ENCODE data around the gene FRMD5. TPM values are rescaled to one million over a fixed set of nuclear protein-coding genes. Genes with fewer than 3 reads are reported as not detected.
A peak's percentile ranks its signal among the peaks of the same experiment; 100 is the strongest.

Gene FRMD5
- polyA plus RNA-seq, 1 donor (not counting 4 experiments of a cell fraction or from before 2014, with no cell fraction given), result 7.3 TPM

GRCh38 chr15:44130778-44131177 lies 64.3 kb downstream of the FRMD5 start:
- DNase-seq (ENCODE audit: low read depth, low spot score), result no peak
- no peak overlapping the region for H3K9ac ChIP-seq (ENCODE audit: control insufficient read depth, extremely low read depth, insufficient read depth, low read length)
- TF ChIP-seq CTCF (optimal IDR thresholded peaks at IDR 0.05 in 1 of 3, IDR thresholded peaks at IDR 0.05 in 1 of 3, conservative IDR thresholded peaks at IDR 0.05 in 1 of 3; ENCODE audit: extremely low read depth in 1 of 3, insufficient read depth in 2 of 3, low read length in 3 of 3), result no peak
- no peak for TF ChIP-seq EZH2 (IDR thresholded peaks at IDR 0.05; ENCODE audit: low read length)
- no peak for FAIRE-seq
- no peak overlapping the region for H3K4me2 ChIP-seq (ENCODE audit: control insufficient read depth, extremely low read depth, insufficient read depth, low read depth, low read length)
- H3K79me2 ChIP-seq (ENCODE audit: control insufficient read depth, insufficient read depth, low read length), result peaks cover 13% of the 10 kb centered on the region
- H3K9me3 ChIP-seq (ENCODE audit: control insufficient read depth, low read depth, low read length), result no peaks in the 10 kb centered on the region
- no peaks in the 10 kb centered on the region for H3K36me3 ChIP-seq (ENCODE audit: control insufficient read depth in 2 of 2, extremely low read depth in 1 of 2, insufficient read depth in 2 of 2, low read length in 2 of 2)
- no peaks in the 10 kb centered on the region for H3K4me1 ChIP-seq (ENCODE audit: control insufficient read depth, extremely low read depth, insufficient read depth, low read length)
- H3K27ac ChIP-seq (ENCODE audit: control insufficient read depth, insufficient read depth, low read length), result no peak overlapping the region
- dilution Hi-C loops (cut with MboI; ENCODE audit: extremely low pct_ligation_motif_present, low sequenced_read_pairs), result no loop called here
- H2AFZ ChIP-seq (ENCODE audit: control insufficient read depth, low read length), result no peak overlapping the region
- no peaks in the 10 kb centered on the region for H3K9me1 ChIP-seq (ENCODE audit: control insufficient read depth, extremely low read depth, insufficient read depth, low read length)
- no peak overlapping the region for H3K4me3 ChIP-seq (ENCODE audit: control insufficient read depth in 2 of 3, extremely low read depth in 1 of 3, insufficient read depth in 2 of 3, low read depth in 1 of 3, low read length in 3 of 3)
- H3K27me3 ChIP-seq (ENCODE audit: control insufficient read depth, extremely low read depth, insufficient read depth, low read length), result no peaks in the 10 kb centered on the region
- H4K20me1 ChIP-seq (ENCODE audit: control insufficient read depth, extremely low read depth, insufficient read depth, low read length), result no peaks in the 10 kb centered on the region

- Histone ChIP-seq H3K27me3 (ENCODE audit: control insufficient read depth, extremely low read depth, insufficient read depth, low read length) (no peaks in the 10 kb centered on the region), H3K79me2 (ENCODE audit: control insufficient read depth, insufficient read depth, low read length) (peaks cover 13% of the 10 kb centered on the region), H2AFZ (ENCODE audit: control insufficient read depth, low read length) (no peak overlapping the region), H3K9me1 (ENCODE audit: control insufficient read depth, extremely low read depth, insufficient read depth, low read length) (no peaks in the 10 kb centered on the region), H3K9ac (ENCODE audit: control insufficient read depth, extremely low read depth, insufficient read depth, low read length) (no peak overlapping the region), H3K4me2 (ENCODE audit: control insufficient read depth, extremely low read depth, insufficient read depth, low read depth, low read length) (no peak overlapping the region), H3K4me3 (ENCODE audit: control insufficient read depth in 2 of 3, extremely low read depth in 1 of 3, insufficient read depth in 2 of 3, low read depth in 1 of 3, low read length in 3 of 3) (no peak overlapping the region), H3K4me1 (ENCODE audit: control insufficient read depth, extremely low read depth, insufficient read depth, low read length) (no peaks in the 10 kb centered on the region), H3K36me3 (ENCODE audit: control insufficient read depth in 2 of 2, extremely low read depth in 1 of 2, insufficient read depth in 2 of 2, low read length in 2 of 2) (no peaks in the 10 kb centered on the region), H4K20me1 (ENCODE audit: control insufficient read depth, extremely low read depth, insufficient read depth, low read length) (no peaks in the 10 kb centered on the region), H3K9me3 (ENCODE audit: control insufficient read depth, low read depth, low read length) (no peaks in the 10 kb centered on the region), H3K27ac (ENCODE audit: control insufficient read depth, insufficient read depth, low read length) (no peak overlapping the region)
- FAIRE-seq (no peak), DNase-seq (ENCODE audit: low read depth, low spot score) (no peak)
- peak in 1 of 3 experiments; percentile 17 for TF ChIP-seq CTCF (optimal IDR thresholded peaks at IDR 0.05 in 1 of 3, IDR thresholded peaks at IDR 0.05 in 1 of 3, conservative IDR thresholded peaks at IDR 0.05 in 1 of 3; ENCODE audit: extremely low read depth in 1 of 3, insufficient read depth in 2 of 3, low read length in 3 of 3)
- TF ChIP-seq EZH2 (IDR thresholded peaks at IDR 0.05; ENCODE audit: low read length), result no peak
- dilution Hi-C loops (cut with MboI; ENCODE audit: extremely low pct_ligation_motif_present, low sequenced_read_pairs), result no loop called here
These were observed 65.2 kb downstream of the FRMD5 start for GRCh38 chr15:44129911-44130310.

Data from keratinocyte (primary cell).